IMR-90 (cell line): ENCODE results near the gene DVL1.

Experiments used
- BHLHE40 ChIP-seq: fragments of 150-350 bp; IDR thresholded peaks from 2 replicates; pipeline ENCODE4 v1.6.1; 2016; ENCODE audit warnings: mild to moderate bottlenecking, low read depth, low read length
- CEBPB ChIP-seq: IDR thresholded peaks from 2 replicates; pipeline ENCODE4 v1.6.1; 2012; ENCODE audit warnings: low read depth, low read length, improper control_type of control experiment
- CHD1 ChIP-seq: IDR thresholded peaks from 2 replicates; pipeline ENCODE4 v1.6.1; 2012; ENCODE audit warnings: low read depth, low read length, improper control_type of control experiment
- MAFK ChIP-seq: IDR thresholded peaks from 2 replicates; pipeline ENCODE4 v1.6.1; 2012; ENCODE audit warnings: low read depth, low read length, improper control_type of control experiment
- MAZ ChIP-seq: IDR thresholded peaks from 2 replicates; pipeline ENCODE4 v1.6.1; 2012; ENCODE audit warnings: low read depth, mild to moderate bottlenecking, low read length, improper control_type of control experiment, moderate library complexity, borderline replicate concordance
- MXI1 ChIP-seq: IDR thresholded peaks from 2 replicates; pipeline ENCODE4 v1.6.1; 2012; ENCODE audit warnings: low read depth, mild to moderate bottlenecking, low read length, moderate library complexity, borderline replicate concordance
- POLR2A ChIP-seq: IDR thresholded peaks from 2 replicates; pipeline ENCODE4 v1.6.1; 2012; ENCODE audit warnings: mild to moderate bottlenecking, low read depth, low read length
- RAD21 ChIP-seq: IDR thresholded peaks from 2 replicates; pipeline ENCODE4 v1.6.1; 2012; ENCODE audit warnings: low read length, improper control_type of control experiment
- RFX5 ChIP-seq: IDR thresholded peaks from 2 replicates; pipeline ENCODE4 v1.8.0; 2012; ENCODE audit warnings: low read depth, mild to moderate bottlenecking, low read length, moderate library complexity
- TF ChIP-seq, protein P1 (sequence below): conservative IDR thresholded peaks from 2 replicates; pipeline ENCODE4 v1.5.1; 2012; ENCODE audit warnings: mild to moderate bottlenecking, low read depth, low read length, improper control_type of control experiment
- TF ChIP-seq, protein P2 (sequence below): fragments of 150-350 bp; IDR thresholded peaks from 2 replicates; pipeline ENCODE4 v1.6.1; 2017; ENCODE audit warnings: mild to moderate bottlenecking, antibody characterized with exemption, low read length, low read depth
- TF ChIP-seq, protein P3 (sequence below): fragments of 150-350 bp; IDR thresholded peaks from 2 replicates; pipeline ENCODE4 v1.6.1; 2016; ENCODE audit warnings: low read depth, mild to moderate bottlenecking, low read length, moderate library complexity, borderline replicate concordance

DNA sequence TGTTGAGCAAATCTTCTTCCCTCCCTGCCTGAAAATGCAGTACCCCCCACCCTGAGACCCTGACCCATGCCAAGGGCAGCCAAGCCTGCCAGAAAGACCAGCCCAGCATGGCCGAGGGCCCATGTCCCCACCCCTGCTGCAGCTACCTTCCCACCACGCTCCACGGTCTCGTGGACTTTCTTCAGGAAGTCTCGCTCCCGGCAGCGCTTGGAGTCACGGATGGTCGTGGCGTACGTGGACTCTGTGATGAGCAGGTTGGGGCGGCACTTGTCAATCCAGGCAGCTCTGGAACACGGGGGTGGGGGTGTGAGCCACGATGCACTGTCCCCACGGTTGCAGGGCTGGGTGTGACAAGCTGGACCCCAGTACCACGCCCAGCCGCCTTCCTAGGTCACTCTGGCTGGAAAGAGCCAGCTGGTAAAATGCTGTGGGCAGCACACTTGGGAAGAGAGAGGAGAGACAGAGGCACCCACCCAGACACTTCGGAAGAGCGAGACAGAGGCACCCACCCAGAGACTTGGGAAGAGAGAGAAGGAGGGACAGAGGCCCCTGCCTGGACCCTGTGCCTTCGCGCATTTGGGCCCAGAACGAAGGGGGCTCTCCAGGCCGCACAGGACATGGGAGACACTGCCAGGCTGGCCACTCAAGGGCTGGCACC is 34.4 kb downstream of the DVL1 start:
- TF ChIP-seq, protein P1, sequence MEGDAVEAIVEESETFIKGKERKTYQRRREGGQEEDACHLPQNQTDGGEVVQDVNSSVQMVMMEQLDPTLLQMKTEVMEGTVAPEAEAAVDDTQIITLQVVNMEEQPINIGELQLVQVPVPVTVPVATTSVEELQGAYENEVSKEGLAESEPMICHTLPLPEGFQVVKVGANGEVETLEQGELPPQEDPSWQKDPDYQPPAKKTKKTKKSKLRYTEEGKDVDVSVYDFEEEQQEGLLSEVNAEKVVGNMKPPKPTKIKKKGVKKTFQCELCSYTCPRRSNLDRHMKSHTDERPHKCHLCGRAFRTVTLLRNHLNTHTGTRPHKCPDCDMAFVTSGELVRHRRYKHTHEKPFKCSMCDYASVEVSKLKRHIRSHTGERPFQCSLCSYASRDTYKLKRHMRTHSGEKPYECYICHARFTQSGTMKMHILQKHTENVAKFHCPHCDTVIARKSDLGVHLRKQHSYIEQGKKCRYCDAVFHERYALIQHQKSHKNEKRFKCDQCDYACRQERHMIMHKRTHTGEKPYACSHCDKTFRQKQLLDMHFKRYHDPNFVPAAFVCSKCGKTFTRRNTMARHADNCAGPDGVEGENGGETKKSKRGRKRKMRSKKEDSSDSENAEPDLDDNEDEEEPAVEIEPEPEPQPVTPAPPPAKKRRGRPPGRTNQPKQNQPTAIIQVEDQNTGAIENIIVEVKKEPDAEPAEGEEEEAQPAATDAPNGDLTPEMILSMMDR: no peak
- no peak for TF ChIP-seq POLR2A
- no peak for TF ChIP-seq MAZ
- TF ChIP-seq RAD21: no peak
- no peak for TF ChIP-seq CEBPB
- no peak for TF ChIP-seq MXI1
- TF ChIP-seq, protein P2, sequence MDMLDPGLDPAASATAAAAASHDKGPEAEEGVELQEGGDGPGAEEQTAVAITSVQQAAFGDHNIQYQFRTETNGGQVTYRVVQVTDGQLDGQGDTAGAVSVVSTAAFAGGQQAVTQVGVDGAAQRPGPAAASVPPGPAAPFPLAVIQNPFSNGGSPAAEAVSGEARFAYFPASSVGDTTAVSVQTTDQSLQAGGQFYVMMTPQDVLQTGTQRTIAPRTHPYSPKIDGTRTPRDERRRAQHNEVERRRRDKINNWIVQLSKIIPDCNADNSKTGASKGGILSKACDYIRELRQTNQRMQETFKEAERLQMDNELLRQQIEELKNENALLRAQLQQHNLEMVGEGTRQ: no peak
- no peak for TF ChIP-seq RFX5
- TF ChIP-seq, protein P3, sequence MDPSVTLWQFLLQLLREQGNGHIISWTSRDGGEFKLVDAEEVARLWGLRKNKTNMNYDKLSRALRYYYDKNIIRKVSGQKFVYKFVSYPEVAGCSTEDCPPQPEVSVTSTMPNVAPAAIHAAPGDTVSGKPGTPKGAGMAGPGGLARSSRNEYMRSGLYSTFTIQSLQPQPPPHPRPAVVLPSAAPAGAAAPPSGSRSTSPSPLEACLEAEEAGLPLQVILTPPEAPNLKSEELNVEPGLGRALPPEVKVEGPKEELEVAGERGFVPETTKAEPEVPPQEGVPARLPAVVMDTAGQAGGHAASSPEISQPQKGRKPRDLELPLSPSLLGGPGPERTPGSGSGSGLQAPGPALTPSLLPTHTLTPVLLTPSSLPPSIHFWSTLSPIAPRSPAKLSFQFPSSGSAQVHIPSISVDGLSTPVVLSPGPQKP: no peak
- TF ChIP-seq MAFK: no peak
- TF ChIP-seq CHD1: no peak
- no peak for TF ChIP-seq BHLHE40
